ENCODE data around the gene CBLC.

DNA sequence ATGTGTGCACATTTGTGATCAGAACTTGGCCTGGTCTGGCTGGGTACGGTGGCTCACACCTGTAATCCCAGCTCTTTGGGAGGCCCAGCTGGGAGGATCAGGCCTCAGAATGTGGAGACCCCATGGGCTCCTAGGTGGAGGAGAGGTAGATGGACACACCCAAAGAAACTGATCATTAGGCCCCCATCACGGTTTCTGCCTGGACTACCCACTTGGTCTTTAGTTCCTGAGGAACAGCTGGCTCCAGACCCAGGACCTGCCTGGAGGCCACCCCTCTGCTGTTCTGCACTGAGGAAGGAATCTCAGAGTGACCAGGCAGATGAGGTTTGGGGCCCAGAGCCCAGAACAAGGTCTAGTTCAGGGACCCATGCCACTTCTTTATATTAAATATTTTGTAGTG lies 1.5 kb downstream of the CBLC start:
- TF ChIP-seq POLR2A (IDR thresholded peaks at IDR 0.05) = no peak
- TF ChIP-seq, protein P1, sequence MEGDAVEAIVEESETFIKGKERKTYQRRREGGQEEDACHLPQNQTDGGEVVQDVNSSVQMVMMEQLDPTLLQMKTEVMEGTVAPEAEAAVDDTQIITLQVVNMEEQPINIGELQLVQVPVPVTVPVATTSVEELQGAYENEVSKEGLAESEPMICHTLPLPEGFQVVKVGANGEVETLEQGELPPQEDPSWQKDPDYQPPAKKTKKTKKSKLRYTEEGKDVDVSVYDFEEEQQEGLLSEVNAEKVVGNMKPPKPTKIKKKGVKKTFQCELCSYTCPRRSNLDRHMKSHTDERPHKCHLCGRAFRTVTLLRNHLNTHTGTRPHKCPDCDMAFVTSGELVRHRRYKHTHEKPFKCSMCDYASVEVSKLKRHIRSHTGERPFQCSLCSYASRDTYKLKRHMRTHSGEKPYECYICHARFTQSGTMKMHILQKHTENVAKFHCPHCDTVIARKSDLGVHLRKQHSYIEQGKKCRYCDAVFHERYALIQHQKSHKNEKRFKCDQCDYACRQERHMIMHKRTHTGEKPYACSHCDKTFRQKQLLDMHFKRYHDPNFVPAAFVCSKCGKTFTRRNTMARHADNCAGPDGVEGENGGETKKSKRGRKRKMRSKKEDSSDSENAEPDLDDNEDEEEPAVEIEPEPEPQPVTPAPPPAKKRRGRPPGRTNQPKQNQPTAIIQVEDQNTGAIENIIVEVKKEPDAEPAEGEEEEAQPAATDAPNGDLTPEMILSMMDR (IDR thresholded peaks at IDR 0.05) = no peak

All from lower leg skin (tissue), 3 donors.